Measurements from ENCODE around the gene TACC2. TPM values are rescaled to one million over a fixed set of nuclear protein-coding genes. Genes with fewer than 3 reads are reported as not detected.

TACC2 gene
- total RNA-seq, 4 donors from 2014 or later: 46.5 to 106 (median 71.6) TPM

DNA sequence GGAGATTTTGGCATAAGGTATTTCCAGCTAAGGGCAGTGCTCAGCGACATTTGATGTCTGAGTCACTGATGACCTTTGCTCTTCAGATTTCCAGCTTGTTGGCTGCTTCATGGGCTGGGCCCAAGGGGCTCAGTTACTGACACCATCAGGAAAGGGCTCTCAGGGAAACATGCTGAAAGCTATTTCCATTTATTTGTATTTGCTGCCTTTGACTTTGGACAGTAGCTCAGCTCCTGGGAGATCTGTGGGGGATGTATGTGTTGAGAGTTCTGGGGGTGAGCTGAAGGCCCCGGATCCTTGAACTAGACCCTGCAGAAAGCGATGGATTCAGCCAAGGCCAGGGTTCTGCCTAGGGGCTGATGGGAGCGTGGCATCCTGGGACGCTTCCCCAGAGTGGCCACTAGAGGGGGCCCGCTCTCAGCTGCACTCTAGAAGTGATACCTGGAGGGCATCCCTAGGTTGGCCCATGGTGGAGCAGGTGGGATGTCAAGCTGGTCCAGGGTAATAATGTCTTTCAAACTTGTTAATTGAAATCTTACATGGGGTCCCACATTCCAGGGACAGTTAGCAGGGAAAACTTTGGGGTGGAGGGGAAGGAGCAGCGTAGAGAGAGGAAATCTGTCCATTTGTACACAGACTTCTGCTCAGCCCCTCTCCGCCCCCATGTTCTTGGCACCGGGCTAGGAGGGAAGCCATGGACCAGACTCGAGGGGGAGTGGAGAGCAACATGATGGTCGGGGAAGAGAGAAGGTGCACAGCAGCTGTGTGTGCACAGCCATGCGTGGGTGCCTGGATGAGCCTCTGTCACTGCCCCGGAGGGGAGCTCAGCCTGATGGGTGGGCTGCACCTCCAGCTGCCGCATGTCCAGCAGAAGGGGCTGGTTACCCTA lies 279.1 kb downstream of the TACC2 start:
- Histone ChIP-seq H3K9me3 (no peaks in the 10 kb centered on the region), H3K36me3 (peaks cover 0 to 62% (median 0%) of the 10 kb centered on the region in 3 donors), H3K27ac (no peak overlapping the region), H3K4me1 (peaks cover 0 to 12% (median 0%) of the 10 kb centered on the region in 3 donors), H3K27me3 (no peaks in the 10 kb centered on the region), H3K4me3 (no peak overlapping the region)
- no peak for DNase-seq
- intact Hi-C loops (cut with DNase I): no loop called here
- 43 to 61% methylated on average over 4 to 8 of the region's 14 CpGs for WGBS, 2 donors
- TF ChIP-seq, protein P1, sequence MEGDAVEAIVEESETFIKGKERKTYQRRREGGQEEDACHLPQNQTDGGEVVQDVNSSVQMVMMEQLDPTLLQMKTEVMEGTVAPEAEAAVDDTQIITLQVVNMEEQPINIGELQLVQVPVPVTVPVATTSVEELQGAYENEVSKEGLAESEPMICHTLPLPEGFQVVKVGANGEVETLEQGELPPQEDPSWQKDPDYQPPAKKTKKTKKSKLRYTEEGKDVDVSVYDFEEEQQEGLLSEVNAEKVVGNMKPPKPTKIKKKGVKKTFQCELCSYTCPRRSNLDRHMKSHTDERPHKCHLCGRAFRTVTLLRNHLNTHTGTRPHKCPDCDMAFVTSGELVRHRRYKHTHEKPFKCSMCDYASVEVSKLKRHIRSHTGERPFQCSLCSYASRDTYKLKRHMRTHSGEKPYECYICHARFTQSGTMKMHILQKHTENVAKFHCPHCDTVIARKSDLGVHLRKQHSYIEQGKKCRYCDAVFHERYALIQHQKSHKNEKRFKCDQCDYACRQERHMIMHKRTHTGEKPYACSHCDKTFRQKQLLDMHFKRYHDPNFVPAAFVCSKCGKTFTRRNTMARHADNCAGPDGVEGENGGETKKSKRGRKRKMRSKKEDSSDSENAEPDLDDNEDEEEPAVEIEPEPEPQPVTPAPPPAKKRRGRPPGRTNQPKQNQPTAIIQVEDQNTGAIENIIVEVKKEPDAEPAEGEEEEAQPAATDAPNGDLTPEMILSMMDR (IDR thresholded peaks at IDR 0.05): peak; percentile 30 to 94 (median 82)
- no peak for TF ChIP-seq POLR2A (IDR thresholded peaks at IDR 0.05)

DNA sequence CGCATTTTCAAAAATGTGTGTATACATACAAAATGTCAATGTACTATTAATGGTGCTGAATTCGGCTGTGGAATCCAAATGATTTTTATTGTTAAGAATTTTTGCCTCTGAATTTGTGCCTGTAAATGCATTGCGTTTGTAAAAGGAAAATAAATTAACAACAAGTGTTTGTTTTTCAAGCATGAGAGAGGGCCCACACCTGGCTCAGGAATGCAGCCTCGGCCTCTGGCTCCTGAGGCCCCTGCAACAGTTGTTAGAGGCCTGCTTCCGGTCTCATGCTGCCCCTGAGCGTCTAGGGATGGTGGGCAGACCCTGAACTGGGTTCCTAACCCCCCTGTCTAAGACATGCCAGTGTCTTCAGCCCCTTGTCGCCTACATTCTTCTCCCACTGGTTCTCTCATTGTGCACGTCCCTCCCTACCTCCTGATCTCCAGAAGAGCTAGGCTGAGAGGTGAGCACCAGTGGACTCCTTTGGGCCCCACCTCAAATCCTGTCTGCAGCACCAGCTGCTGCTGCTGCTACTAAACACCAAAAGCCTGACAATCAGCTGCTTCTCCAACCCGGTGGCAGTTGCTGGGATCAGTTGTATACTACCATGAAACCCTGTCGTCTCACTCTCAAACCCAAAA lies 280.2 kb downstream of the TACC2 start:
- no peak for DNase-seq
- no peak overlapping the region for H3K27ac ChIP-seq

DNA sequence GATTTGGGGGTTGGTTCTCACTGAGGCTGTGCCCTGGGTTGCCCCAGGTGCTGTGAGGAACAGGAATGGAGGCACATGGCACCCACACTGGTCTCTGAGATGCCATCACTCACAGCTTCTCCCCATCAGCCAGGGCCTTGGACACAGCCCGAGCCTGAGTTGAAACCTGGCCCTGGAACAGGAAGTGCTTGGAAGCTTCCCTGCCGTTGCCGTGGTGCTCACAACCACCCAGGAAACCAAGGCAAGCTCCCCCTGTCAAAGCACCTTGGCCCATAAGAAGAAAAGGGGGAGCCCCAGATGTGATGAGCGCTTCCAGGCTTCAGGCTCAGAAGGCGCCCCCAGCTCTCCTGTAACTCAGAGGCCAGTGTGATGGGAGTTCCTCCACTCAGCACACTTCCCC lies 282.1 kb downstream of the TACC2 start, which contains the start of gene BTBD16:
Gene BTBD16, plus strand, starts transcription at position 221 of the 400 bp plus-strand sequence. CDS start 3,786 bp downstream, outside the sequence.
- WGBS, 2 donors: 45 to 94% methylated on average over 2 to 4 of the region's 5 CpGs
- TF ChIP-seq, protein P1 (IDR thresholded peaks at IDR 0.05): no peak
- TF ChIP-seq POLR2A (IDR thresholded peaks at IDR 0.05): no peak
- DNase-seq: no peak

More for the DNA sequence above, 280.2 kb downstream of the TACC2 start:
- H3K27me3 ChIP-seq: no peaks in the 10 kb centered on the region
- intact Hi-C loops (cut with DNase I): no loop called here
- peaks cover 0 to 7% (median 0%) of the 10 kb centered on the region in 3 donors for H3K4me1 ChIP-seq
- peaks cover 0 to 60% (median 0%) of the 10 kb centered on the region in 3 donors for H3K36me3 ChIP-seq
- TF ChIP-seq, protein P1 (IDR thresholded peaks at IDR 0.05): no peak
- no peak for TF ChIP-seq POLR2A (IDR thresholded peaks at IDR 0.05)
- H3K4me3 ChIP-seq: no peak overlapping the region
- 82 to 90% methylated on average over 9 to 10 of the region's 10 CpGs for WGBS, 2 donors
- no peaks in the 10 kb centered on the region for H3K9me3 ChIP-seq

DNA sequence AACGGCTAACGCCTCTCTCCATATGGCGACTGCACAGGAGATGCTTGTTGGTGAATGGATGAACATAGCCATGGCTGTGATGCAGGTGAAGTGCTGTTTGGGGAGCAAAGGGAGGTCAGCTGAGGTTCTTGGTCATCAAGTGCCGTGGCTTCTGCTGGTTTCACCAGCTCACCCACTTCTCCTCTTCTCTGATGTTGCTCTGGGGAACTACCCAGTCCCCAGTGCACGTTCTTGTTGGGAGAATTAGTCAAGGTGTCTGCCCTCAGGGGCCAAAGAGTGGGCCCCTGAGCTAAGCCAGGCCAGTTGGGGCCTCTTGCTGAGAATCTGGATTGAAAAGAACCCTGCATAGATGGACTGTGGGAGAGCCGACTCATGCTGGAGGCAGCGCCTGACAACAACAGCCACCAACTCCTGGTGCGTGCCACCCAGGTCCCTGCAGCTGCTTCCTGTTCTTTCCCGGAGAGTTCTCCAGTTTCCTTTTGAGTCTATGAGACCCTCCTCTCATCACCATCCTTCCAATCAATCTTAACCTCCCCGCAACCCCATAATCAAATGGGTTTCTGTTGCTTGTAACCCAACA lies 285.1 kb downstream of the TACC2 start:
- intact Hi-C loops (cut with DNase I): loop anchor here (10.0 kb wide), 1 partner anchor 421 kb away; the partner anchor contains the start of gene C10orf120

More for the DNA sequence above, 282.1 kb downstream of the TACC2 start, which contains the start of gene BTBD16:
- Histone ChIP-seq H3K27me3 (no peaks in the 10 kb centered on the region), H3K4me3 (no peak within 1 kb of the TSS), H3K27ac (no peak within 1 kb of the TSS), H3K9me3 (no peaks in the 10 kb centered on the region), H3K36me3 (peaks cover 0 to 47% (median 0%) of the 10 kb centered on the region in 3 donors), H3K4me1 (peaks cover 0 to 4% (median 0%) of the 10 kb centered on the region in 3 donors)
- intact Hi-C loops (cut with DNase I): loop anchor here (10.0 kb wide), 1 partner anchor 424 kb away; the partner anchor contains the start of gene C10orf120

More for the DNA sequence above, 285.1 kb downstream of the TACC2 start:
- no peak overlapping the region for H3K4me3 ChIP-seq
- no peaks in the 10 kb centered on the region for H3K27me3 ChIP-seq
- H3K9me3 ChIP-seq: no peaks in the 10 kb centered on the region
- no peak for DNase-seq
- TF ChIP-seq, protein P1 (IDR thresholded peaks at IDR 0.05): no peak
- TF ChIP-seq POLR2A (IDR thresholded peaks at IDR 0.05): no peak
- H3K4me1 ChIP-seq: no peaks in the 10 kb centered on the region
- 88 to 94% methylated on average over 8 of the region's 10 CpGs for WGBS, 2 donors
- H3K27ac ChIP-seq: no peak overlapping the region
- peaks cover 0 to 20% (median 0%) of the 10 kb centered on the region in 3 donors for H3K36me3 ChIP-seq
